GM19193 (cell line): ENCODE measurements around the gene TGFBR1.

Experiments
- POLR2A ChIP-seq: IDR thresholded peaks from 4 replicates; pipeline ENCODE4 v1.6.1; 2011; ENCODE audit not compliant: insufficient read depth, insufficient read length; ENCODE audit errors: extremely low read depth

Gene TGFBR1

GRCh38 chr9:99176527-99177013 lies 71.7 kb downstream of the TGFBR1 start:
- TF ChIP-seq POLR2A, result no peak

GRCh38 chr9:99177576-99178366 lies 72.9 kb downstream of the TGFBR1 start:
- no peak for TF ChIP-seq POLR2A

- no peak for TF ChIP-seq POLR2A
These were observed 74.3 kb downstream of the TGFBR1 start for GRCh38 chr9:99178912-99179872.

DNA sequence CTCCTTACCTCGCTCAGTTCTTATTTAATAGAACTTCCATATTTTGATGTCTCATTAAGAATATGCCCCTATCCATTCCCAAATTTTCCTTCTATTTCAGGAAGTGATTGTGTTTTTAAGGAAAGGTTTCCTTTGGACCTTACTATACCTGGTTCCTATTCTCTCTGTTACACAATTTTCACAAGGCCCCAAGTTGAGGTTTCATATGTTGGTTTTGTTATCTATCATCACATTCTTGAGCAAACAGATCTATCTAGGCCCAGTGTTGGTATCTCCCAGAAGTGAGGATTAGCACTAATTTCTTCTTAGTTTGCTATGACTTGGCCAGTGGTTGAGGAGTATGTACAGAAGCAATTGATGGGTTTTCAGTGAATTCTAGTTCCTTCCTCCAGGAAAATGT lies 75.3 kb downstream of the TGFBR1 start:
- no peak for TF ChIP-seq POLR2A

GRCh38 chr9:99180662-99181061 lies 75.7 kb downstream of the TGFBR1 start:
- TF ChIP-seq POLR2A, result no peak

DNA sequence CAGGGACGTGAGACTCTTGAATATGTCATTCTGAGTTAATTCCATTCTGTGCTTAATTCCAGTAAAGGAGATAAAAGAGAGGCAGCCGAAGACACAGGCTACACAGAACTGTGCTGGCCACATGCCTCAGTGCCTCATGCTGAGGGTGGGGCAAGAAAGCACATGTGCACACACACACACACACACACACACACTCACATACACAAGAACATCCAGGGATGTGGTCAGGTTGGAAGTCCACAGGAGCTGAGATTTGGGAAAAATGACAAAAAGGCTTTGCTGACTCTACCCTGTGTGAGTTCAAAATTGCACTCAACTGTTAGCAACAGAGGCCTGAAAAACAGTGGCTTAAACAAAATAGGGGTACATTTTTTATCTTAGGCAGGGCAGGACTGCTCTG lies 76.3 kb downstream of the TGFBR1 start:
- TF ChIP-seq POLR2A, result no peak

DNA sequence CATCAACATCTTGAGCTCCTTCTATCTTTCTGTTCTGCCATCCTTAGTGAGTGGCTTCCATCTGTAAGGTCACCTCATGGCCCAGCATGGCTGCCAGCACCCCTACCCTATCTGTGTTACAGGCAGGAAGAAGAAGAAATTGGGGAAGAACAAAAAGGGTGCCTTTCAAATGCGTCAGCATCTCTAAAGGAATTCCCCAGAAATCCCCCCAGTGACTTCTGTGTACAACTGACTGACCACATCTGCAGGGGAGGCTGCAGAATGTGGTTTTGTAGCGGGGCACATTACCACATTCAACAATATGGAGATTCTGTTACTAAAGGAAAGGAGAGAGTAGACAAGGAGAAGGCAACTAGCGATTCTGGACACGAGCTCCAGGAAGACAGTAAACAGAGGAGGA lies 76.7 kb downstream of the TGFBR1 start:
- peak; percentile 20 for TF ChIP-seq POLR2A

DNA sequence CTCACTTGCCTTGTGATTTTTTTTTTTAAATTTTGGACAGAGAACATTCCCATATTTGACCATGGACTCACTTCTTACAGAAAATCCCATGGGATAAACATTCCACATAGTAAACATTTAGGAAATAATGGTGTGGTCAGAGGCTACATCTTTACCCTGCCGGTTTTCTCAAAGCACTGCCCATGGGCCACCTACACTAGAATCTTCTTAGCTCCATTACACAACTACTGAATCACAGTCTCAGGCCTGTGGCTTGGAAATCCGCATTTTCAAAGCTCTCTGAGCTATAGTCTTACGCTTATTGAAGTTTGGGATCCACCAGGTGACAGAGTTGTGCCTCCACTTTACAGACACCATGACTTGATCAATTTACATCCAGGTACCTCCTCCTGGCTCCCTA lies 77.4 kb downstream of the TGFBR1 start:
- TF ChIP-seq POLR2A, result no peak

DNA sequence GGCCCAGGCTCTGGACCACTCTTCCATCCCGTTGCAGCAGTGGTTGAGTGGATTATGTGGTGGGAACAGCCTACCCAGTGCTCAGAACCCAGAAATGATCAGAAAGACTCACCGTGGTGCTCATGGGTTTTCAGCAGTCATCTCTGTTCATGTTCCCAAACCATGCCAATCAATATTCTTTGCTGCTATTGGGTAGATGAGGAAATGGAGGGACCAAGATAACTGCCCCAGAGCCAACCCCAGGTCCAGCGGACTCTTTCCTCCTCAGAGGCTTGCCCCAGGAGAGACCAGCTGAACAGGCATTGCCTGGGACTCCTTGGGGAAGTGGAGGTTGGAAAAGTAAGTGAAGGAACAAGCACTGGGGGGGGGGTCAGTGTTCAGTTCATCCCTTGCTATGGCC lies 78.7 kb downstream of the TGFBR1 start:
- no peak for TF ChIP-seq POLR2A

DNA sequence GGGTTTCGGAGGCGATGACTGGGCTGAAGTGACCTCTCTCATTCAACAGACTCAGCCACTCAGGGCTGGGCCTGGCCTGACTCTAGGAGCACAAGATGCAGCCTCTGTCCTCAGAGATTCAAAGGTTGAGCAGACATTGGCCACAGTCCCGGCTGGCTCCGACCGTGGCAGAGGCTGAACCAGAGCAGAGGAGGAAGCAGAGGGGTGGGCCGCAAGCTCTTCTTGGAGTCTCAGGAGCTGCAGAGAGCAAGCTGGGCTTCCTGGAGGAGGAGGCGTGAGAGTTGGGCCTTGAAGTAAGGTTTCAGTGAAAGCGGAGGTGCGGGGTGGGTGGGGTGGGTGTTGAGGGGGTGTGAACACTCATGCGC lies 79.2 kb downstream of the TGFBR1 start:
- peak; percentile 13 for TF ChIP-seq POLR2A

GRCh38 chr9:99184475-99185347 lies 79.8 kb downstream of the TGFBR1 start:
- peak; percentile 33 for TF ChIP-seq POLR2A

DNA sequence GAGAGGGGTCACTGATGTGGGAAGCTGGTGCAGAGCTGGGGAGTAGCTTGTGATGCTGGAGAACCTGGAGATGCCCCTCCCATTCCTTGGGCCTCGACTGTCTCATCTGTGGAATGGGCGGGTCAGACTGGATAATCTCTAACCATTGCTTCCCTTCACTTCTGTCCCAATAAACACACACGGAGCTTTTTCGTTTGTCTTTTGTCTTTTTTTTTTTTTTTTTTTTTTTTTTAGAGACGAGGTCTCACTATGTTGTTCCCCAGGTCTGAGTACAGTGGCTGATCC lies 80.4 kb downstream of the TGFBR1 start:
- no peak for TF ChIP-seq POLR2A

GRCh38 chr9:99185934-99186333 lies 81.0 kb downstream of the TGFBR1 start:
- TF ChIP-seq POLR2A, result no peak

DNA sequence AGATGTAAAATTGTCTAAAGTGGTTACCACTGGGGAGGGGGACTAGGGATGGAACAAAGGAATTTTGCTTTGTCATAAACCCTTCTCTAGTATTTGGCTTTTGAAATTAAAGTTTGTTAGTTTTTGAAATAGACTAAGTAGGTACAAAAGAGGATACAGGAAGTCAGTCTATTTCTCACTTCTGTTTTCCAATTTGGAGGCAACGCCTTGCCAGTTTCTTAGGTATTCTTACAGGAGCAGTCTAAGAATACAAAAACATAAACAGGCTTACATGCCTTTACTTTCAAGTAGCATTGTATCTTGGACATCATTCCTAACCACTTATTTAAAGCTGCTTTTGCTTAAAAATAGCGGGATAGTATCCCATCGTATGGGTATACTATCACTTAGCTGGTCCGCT lies 82.4 kb downstream of the TGFBR1 start:
- no peak for TF ChIP-seq POLR2A

GRCh38 chr9:99189186-99189585 lies 84.3 kb downstream of the TGFBR1 start:
- no peak for TF ChIP-seq POLR2A
